Frontal cortex (tissue), 1 donor: ENCODE results near the gene ATP6V1A. TPM values are rescaled to one million over a fixed set of nuclear protein-coding genes. Genes with fewer than 3 reads are reported as not detected.

Experiments
- total RNA-seq: library from RNA; depleted of rRNA; stranded (reverse); fragments of >200 nt; gene quantifications from one replicate; pipeline ENCODE4 v1.2.3, GENCODE V29; 2014

ATP6V1A gene
- total RNA-seq, 1 donor from 2014 or later, result 257 TPM

Other genes starting within 250 kb of the ATP6V1A start
- 9.0 TPM for gene SPICE1, start 231.9 kb upstream of the ATP6V1A start, total RNA-seq
- 8.2 TPM for gene SIDT1, start 214.5 kb upstream of the ATP6V1A start, total RNA-seq
- 13.5 TPM for gene USF3, start 50.4 kb upstream of the ATP6V1A start, total RNA-seq
- gene NAA50, start 786 bp upstream of the ATP6V1A start, total RNA-seq, result 60.7 TPM
- 5.3 TPM for gene GRAMD1C, start 91.8 kb downstream of the ATP6V1A start, total RNA-seq
- gene ZDHHC23, start 201.0 kb downstream of the ATP6V1A start, total RNA-seq, result 9.4 TPM